Tibial nerve (tissue), 4 donors: ENCODE results near the gene DDC.

Source experiments
- CTCF ChIP-seq, 5 experiments: fragments of 200-600 bp in 3 of 5; fragments of 450-650 bp in 2 of 5; sonication (generic) in 3 of 5; IDR thresholded peaks; one replicate each; pipeline ENCODE4 v1.5.1; 2016 to 2019; ENCODE audit warnings: antibody characterized with exemption in 5 of 5, mild to moderate bottlenecking in 3 of 5, moderate library complexity in 2 of 5
- EP300 ChIP-seq, 2 donors: sonication (generic); formaldehyde crosslinking; IDR thresholded peaks; one replicate each; pipeline ENCODE4 v1.6.1; 2017; ENCODE audit warnings: antibody characterized with exemption in 2 of 2, mild to moderate bottlenecking in 1 of 2
- POLR2A ChIP-seq, 2 donors: fragments of 450-650 bp; IDR thresholded peaks; one replicate each; pipeline ENCODE4 v1.6.1; 2017; ENCODE audit warnings: antibody characterized with exemption in 2 of 2, mild to moderate bottlenecking in 2 of 2, moderate library complexity in 2 of 2

- TF ChIP-seq CTCF (IDR thresholded peaks at IDR 0.05) (no peak), POLR2A (IDR thresholded peaks at IDR 0.05) (no peak), EP300 (IDR thresholded peaks at IDR 0.05) (no peak)
Measured at GRCh38 chr7:50557099-50557498, 8.1 kb downstream of the DDC start.
